Measurements from ENCODE around the gene SEMA5A.

The SEMA5A gene

GRCh38 chr5:9547122-9547947 is 1.5 kb upstream of the SEMA5A start:
- no peak for DNase-seq

- DNase-seq: no peak
Measured at GRCh38 chr5:9545136-9545991, 511 bp downstream of the SEMA5A start.

- DNase-seq: no peak
Measured at GRCh38 chr5:9544502-9545135, 1.3 kb downstream of the SEMA5A start.

GRCh38 chr5:9544056-9544455 is 1.8 kb downstream of the SEMA5A start:
- DNase-seq: no peak

GRCh38 chr5:9543311-9543920 is 2.5 kb downstream of the SEMA5A start:
- no peak for DNase-seq

- no peak for DNase-seq
Measured at GRCh38 chr5:9540791-9541190, 5.1 kb downstream of the SEMA5A start.

GRCh38 chr5:9538504-9538903 is 7.4 kb downstream of the SEMA5A start:
- no peak for DNase-seq

- DNase-seq: no peak
Measured at GRCh38 chr5:9537223-9538141, 8.4 kb downstream of the SEMA5A start.

- no peak for DNase-seq
Measured at GRCh38 chr5:9536717-9537116, 9.2 kb downstream of the SEMA5A start.

- DNase-seq: no peak
Measured at GRCh38 chr5:9534881-9535517, 10.9 kb downstream of the SEMA5A start.

GRCh38 chr5:9533562-9534364 is 12.1 kb downstream of the SEMA5A start:
- DNase-seq: no peak

- DNase-seq: no peak
Measured at GRCh38 chr5:9533096-9533495, 12.8 kb downstream of the SEMA5A start.

- no peak for DNase-seq
Measured at GRCh38 chr5:9529513-9529912, 16.4 kb downstream of the SEMA5A start.

- DNase-seq: no peak
Measured at GRCh38 chr5:9529041-9529480, 16.8 kb downstream of the SEMA5A start.

GRCh38 chr5:9524941-9525340 is 20.9 kb downstream of the SEMA5A start:
- DNase-seq: no peak

GRCh38 chr5:9523090-9523823 is 22.6 kb downstream of the SEMA5A start:
- no peak for DNase-seq

GRCh38 chr5:9519537-9519936 is 26.3 kb downstream of the SEMA5A start:
- DNase-seq: no peak

GRCh38 chr5:9516591-9516990 is 29.3 kb downstream of the SEMA5A start:
- no peak for DNase-seq

GRCh38 chr5:9515436-9515835 is 30.4 kb downstream of the SEMA5A start:
- DNase-seq: no peak

GRCh38 chr5:9514968-9515367 is 30.9 kb downstream of the SEMA5A start:
- no peak for DNase-seq

Data from NCI-H1417 treated with DMSO at 0.1 percent for 48 hours (cell line).